ENCODE measurements around the gene AEBP2.

GRCh38 chr12:19402743-19403431 is 36.4 kb upstream of the AEBP2 start:
- TF ChIP-seq POLR2A (IDR thresholded peaks at IDR 0.05; ENCODE audit: low read depth, low read length): no peak
- no peak for TF ChIP-seq POLR2AphosphoS5 (IDR thresholded peaks at IDR 0.05; ENCODE audit: low read depth, low read length)
- TF ChIP-seq TAF1 (IDR thresholded peaks at IDR 0.05; ENCODE audit: borderline replicate concordance, low read depth, low read length): no peak

Measured in GM12892 (cell line).